Stimulated activated CD8-positive, alpha-beta memory T cell treated with anti-CD3 and anti-CD28 coated beads, Interleukin-15, amount 100 ng/mL, for 4 hours (primary cell): ENCODE measurements around the gene PTPRN.
"Not testable (repeated sequence)": the region's sequence is repeated elsewhere in the genome, so short reads cannot be mapped to it uniquely, and the experiment has no call there.

ENCODE experiments used
- DNase-seq, 2 donors: peaks; one replicate each; pipeline ENCODE4 v3.0.0-alpha.2; 2020; ENCODE audit warnings: low read depth in 2 of 2

The PTPRN gene

GRCh38 chr2:219287580-219288265 lies 21.5 kb downstream of the PTPRN start:
- DNase-seq: no peak

- DNase-seq: not testable (repeated sequence)
Measured at GRCh38 chr2:219287116-219287440, 22.1 kb downstream of the PTPRN start.

GRCh38 chr2:219286436-219287115 lies 22.6 kb downstream of the PTPRN start:
- DNase-seq: no peak

- no peak for DNase-seq
Measured at GRCh38 chr2:219285894-219286425, 23.2 kb downstream of the PTPRN start.

- DNase-seq: no peak
Measured at GRCh38 chr2:219285373-219285735, 23.8 kb downstream of the PTPRN start.

- no peak for DNase-seq
Measured at GRCh38 chr2:219284501-219285372, 24.5 kb downstream of the PTPRN start.

DNA sequence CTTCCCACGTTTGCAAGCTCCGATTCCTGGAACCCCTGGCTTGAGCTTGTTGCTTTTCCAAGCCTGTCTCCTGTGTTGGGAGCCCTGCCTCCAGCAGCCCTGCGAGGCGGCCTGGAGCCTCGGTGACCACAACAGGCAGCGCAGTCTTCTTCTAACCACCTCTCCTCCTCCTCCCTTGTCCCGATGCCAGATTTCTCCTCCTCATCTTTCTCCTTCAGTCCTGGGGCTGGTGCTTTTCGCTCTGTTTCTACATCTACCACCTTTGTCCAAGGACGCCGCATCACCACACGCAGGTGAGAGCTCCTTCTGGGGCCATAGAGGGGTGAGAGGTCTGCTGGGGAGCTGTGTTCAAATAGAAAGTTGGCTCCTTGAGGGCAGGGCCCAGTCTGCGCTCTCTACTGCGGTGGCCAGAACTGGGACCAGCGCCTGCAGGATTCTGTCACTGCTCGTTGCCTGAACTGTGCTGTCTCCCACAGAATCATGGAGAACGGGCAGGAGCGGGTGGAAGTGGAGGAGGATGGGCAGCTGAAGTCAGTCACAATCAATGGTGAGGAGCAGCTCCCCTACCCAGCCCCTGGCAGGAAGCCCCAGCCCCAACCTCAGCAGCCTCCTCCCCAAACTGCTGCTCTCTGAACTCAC lies 26.1 kb downstream of the PTPRN start:
- no peak for DNase-seq

DNA sequence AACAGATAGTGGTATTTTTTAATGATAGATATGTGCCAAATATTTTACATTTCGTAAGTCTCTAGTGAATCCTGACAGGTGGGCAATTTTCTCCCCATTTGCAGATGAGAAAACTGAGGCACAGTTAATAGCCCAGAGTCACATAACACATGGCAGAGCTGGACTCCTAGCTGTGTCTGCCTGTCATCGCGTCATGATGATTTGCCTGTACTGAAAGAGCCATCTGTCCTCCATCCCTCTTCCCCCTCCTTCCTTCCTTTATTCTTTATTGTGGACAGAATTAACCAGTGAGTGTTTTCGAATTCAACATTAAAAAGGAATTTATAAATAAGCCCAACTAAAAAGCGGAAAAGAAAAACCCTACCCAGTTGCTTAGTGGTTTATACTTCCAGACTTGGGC lies 26.8 kb downstream of the PTPRN start:
- DNase-seq: no peak

GRCh38 chr2:219281588-219281987 lies 27.6 kb downstream of the PTPRN start:
- DNase-seq: no peak

GRCh38 chr2:219280651-219281050 lies 28.6 kb downstream of the PTPRN start:
- DNase-seq: no peak

- DNase-seq: no peak
Measured at GRCh38 chr2:219279916-219280516, 29.2 kb downstream of the PTPRN start.

- peak; percentile 99 for DNase-seq
Measured at GRCh38 chr2:219279151-219279915, 29.9 kb downstream of the PTPRN start, which contains the start of gene DNAJB2. Gene DNAJB2 (plus strand): TSS chr2:219279366. CDS start chr2:219279834, 468 bp downstream.

- DNase-seq: no peak
Measured at GRCh38 chr2:219278655-219279150, 30.5 kb downstream of the PTPRN start.

- DNase-seq: peak; percentile 29 to 45
Measured at GRCh38 chr2:219277703-219278654, 31.2 kb downstream of the PTPRN start.

- no peak for DNase-seq
Measured at GRCh38 chr2:219274361-219274921, 34.8 kb downstream of the PTPRN start.

DNA sequence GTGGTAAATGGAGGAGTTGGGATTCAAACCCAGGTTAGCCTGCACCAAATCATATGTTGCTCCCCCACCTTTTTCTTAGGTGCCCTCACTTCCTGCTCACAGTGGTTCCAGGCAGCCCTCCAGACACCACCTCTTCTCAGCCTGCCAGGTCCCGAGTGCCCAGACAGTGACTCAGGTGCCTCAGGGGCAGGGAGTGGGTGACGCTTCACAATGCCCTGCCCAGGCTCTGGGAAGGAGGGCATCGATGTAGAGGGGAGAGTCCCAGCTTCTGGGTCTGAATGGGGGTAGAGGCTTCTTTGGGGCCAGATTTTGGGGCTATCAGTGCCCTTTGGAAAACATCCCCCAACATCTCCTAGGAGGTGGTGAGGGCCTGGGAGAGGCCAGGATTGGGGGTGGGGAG lies 35.3 kb downstream of the PTPRN start:
- DNase-seq: no peak

DNA sequence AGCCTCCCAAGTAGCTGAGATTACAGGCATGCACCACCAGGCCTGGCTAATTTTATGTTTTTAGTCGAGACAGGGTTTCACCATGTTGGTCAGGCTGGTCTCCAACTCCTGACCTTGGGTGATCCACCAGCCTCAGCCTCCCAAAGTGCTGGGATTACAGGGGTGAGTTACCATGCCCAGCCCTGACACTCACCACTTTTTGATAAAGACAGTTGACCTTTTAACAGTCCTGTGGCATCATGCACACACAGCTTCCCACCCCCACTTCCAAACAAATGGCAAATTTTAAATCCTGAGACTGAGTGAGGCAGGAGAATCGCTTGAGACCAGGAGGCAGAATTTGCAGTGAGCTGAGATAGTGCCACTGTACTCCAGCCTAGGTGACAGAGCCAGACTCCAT lies 36.2 kb downstream of the PTPRN start:
- no peak for DNase-seq

GRCh38 chr2:219272356-219272755 lies 36.8 kb downstream of the PTPRN start:
- no peak for DNase-seq

DNA sequence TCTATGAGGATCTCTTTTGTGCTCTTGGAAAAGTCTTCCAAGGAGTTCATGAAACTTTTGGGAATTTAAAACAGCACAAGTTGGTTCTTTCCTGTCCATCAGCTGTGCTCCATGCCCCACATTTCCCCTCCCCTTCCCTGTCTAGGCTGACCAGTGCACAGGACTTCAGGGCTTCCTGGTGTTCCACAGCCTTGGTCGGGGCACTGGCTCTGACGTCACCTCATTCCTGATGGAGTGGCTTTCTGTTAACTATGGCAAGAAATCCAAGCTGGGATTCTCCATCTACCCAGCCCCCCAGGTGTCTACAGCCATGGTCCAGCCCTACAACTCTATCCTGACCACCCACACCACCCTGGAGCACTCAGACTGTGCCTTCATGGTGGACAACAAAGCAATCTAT lies 38.2 kb downstream of the PTPRN start:
- no peak for DNase-seq
